K562 (cell line): Measurements from ENCODE around the gene PPM1N. TPM values are rescaled to one million over a fixed set of nuclear protein-coding genes. Genes with fewer than 3 reads are reported as not detected.

Experiments
- ARID3B ChIP-seq: fragments of 250-450 bp; sonication (Bioruptor Pico); IDR thresholded peaks from 2 replicates; pipeline ENCODE4 v1.4.0; 2020; ENCODE audit warnings: borderline replicate concordance
- ELK1 ChIP-seq: sonication (generic); formaldehyde crosslinking; IDR thresholded peaks from 2 replicates; pipeline ENCODE4 v1.8.1; 2022; ENCODE audit warnings: missing genetic modification reagents
- HOXB6 ChIP-seq: fragments of 250-450 bp; sonication (Bioruptor Pico); IDR thresholded peaks from 2 replicates; pipeline ENCODE4 v1.5.1; 2022; ENCODE audit warnings: mild to moderate bottlenecking, borderline replicate concordance
- HSF4 ChIP-seq: fragments of 250-450 bp; sonication (Bioruptor Pico); IDR thresholded peaks from 2 replicates; pipeline ENCODE4 v2.1.2; 2022; ENCODE audit warnings: mild to moderate bottlenecking, moderate library complexity, borderline replicate concordance
- NONO ChIP-seq, 2 experiments: fragments of 200-400 bp in 1 of 2; fragments of 450-650 bp in 1 of 2; formaldehyde crosslinking in 1 of 2; IDR thresholded peaks; 2 replicates each; pipeline ENCODE4 v1.6.1; 2017; ENCODE audit warnings: low read depth in 2 of 2, mild to moderate bottlenecking in 2 of 2, moderate library complexity in 2 of 2, low read length in 1 of 2
- PRDM10 ChIP-seq: fragments of 450-650 bp; IDR thresholded peaks from 2 replicates; pipeline ENCODE4 v1.6.1; 2018; ENCODE audit not compliant: partially characterized antibody
- RAD51 ChIP-seq: fragments of 450-650 bp; IDR thresholded peaks from 2 replicates; pipeline ENCODE4 v1.7.1; 2016; ENCODE audit warnings: low read depth, mild to moderate bottlenecking, borderline replicate concordance
- RBBP5 ChIP-seq: fragments of 200-600 bp; sonication (generic); IDR thresholded peaks from 2 replicates; pipeline ENCODE4 v1.6.1; 2012; ENCODE audit warnings: borderline replicate concordance, mild to moderate bottlenecking, low read length, control low read depth, inconsistent platforms; ENCODE audit not compliant: insufficient read depth, poor library complexity, severe bottlenecking
- SP1 ChIP-seq: sonication (generic); formaldehyde crosslinking; IDR thresholded peaks from 2 replicates; pipeline ENCODE4 v1.8.1; 2022; ENCODE audit warnings: mild to moderate bottlenecking, missing genetic modification reagents
- TAF15 ChIP-seq: fragments of 200-400 bp; formaldehyde crosslinking; IDR thresholded peaks from 2 replicates; pipeline ENCODE4 v1.6.1; 2017; ENCODE audit warnings: mild to moderate bottlenecking, low read depth, low read length, moderate library complexity
- TEAD1 ChIP-seq, 2 experiments: fragments of 450-650 bp in 1 of 2; sonication (generic) in 1 of 2; formaldehyde crosslinking; IDR thresholded peaks; 2 replicates each; pipeline versions ENCODE4 v1.4.0 to v1.8.0; 2020 to 2022; ENCODE audit warnings: mild to moderate bottlenecking in 2 of 2, missing genetic modification reagents in 1 of 2
- TGIF2 ChIP-seq: sonication (generic); formaldehyde crosslinking; IDR thresholded peaks from 2 replicates; pipeline ENCODE4 v1.8.1; 2022; ENCODE audit warnings: mild to moderate bottlenecking, missing genetic modification reagents, moderate library complexity
- ZBTB9 ChIP-seq: fragments of 450-650 bp; formaldehyde crosslinking; IDR thresholded peaks from 2 replicates; pipeline ENCODE4 v1.4.0; 2020; ENCODE audit warnings: mild to moderate bottlenecking, moderate library complexity
- ZFX ChIP-seq: sonication (generic); formaldehyde crosslinking; IDR thresholded peaks from 2 replicates; pipeline ENCODE4 v1.8.0; 2022; ENCODE audit warnings: mild to moderate bottlenecking, missing genetic modification reagents, moderate library complexity
- ZNF184 ChIP-seq: sonication (generic); formaldehyde crosslinking; IDR thresholded peaks from 2 replicates; pipeline ENCODE4 v1.5.0; 2020; ENCODE audit warnings: missing genetic modification reagents
- ZNF449 ChIP-seq: fragments of 250-450 bp; sonication (Bioruptor Pico); IDR thresholded peaks from 2 replicates; pipeline ENCODE4 v1.8.0; 2022; ENCODE audit warnings: moderate library complexity, mild to moderate bottlenecking, inconsistent platforms
- polyA plus RNA-seq, 8 experiments: library from polyadenylated mRNA; depleted of rRNA in 4 of 8; stranded (reverse) in 5 of 8; unstranded in 3 of 8; fragments of >200 nt; fragmentation: Nextera tagmentation in 2 of 8; fragmentation: Illumina TruSeq in 1 of 8; extraction: Ambion mirVana in 2 of 8; extraction: Trizol in 1 of 8; gene quantifications; 2 replicates each; pipeline versions ENCODE4 v1.2.1 to v1.2.3, GENCODE V29; 2011 to 2014; ENCODE audit warnings: inconsistent platforms in 1 of 8, missing spikeins in 1 of 8
- total RNA-seq, 7 experiments: library from RNA; depleted of rRNA in 6 of 7; stranded (reverse); fragments of >200 nt in 6 of 7; fragmentation: Illumina TruSeq in 2 of 7; extraction: Trizol in 2 of 7; gene quantifications; 2 replicates each; pipeline versions ENCODE4 v1.2.1 to v1.2.3, GENCODE V29; 2011 to 2021; ENCODE audit warnings: low replicate concordance in 1 of 7

Gene PPM1N
- total and polyA plus RNA-seq, 9 of the 15 experiments (the other 6 are each of a cell fraction or from before 2014, with no cell fraction given) = 4.5 to 15.6 (median 8.7) TPM

- TF ChIP-seq HOXB6 (CRISPR knock-in tag) = no peak
- TF ChIP-seq RBBP5 = no peak
- peak; percentile 74 for TF ChIP-seq PRDM10
- TF ChIP-seq HSF4 (CRISPR knock-in tag) = no peak
- no peak for TF ChIP-seq ARID3B (CRISPR knock-in tag)
- TF ChIP-seq TGIF2 (CRISPR knock-in tag) = no peak
- TF ChIP-seq TEAD1 (CRISPR knock-in tag; IDR thresholded peaks at IDR 0.05) = no peak
- TF ChIP-seq SP1 (CRISPR knock-in tag) = no peak
- TF ChIP-seq RAD51 = no peak
- no peak for TF ChIP-seq ZBTB9
- TF ChIP-seq ZNF449 (CRISPR knock-in tag) = no peak
- no peak for TF ChIP-seq ELK1 (CRISPR knock-in tag)
- no peak for TF ChIP-seq NONO (IDR thresholded peaks at IDR 0.05; ENCODE audit: low read depth in 2 of 2, low read length in 1 of 2)
- no peak for TF ChIP-seq ZNF184 (CRISPR knock-in tag)
- no peak for TF ChIP-seq TAF15
- peak; percentile 75 for TF ChIP-seq ZFX (CRISPR knock-in tag)
Observed at GRCh38 chr19:45469945-45470761, 28.1 kb upstream of the PPM1N start (continued).
